Muscle of back (tissue), 13 donors: ENCODE results near the gene GLCE. TPM values are rescaled to one million over a fixed set of nuclear protein-coding genes. Genes with fewer than 3 reads are reported as not detected.

Experiments used
- DNase-seq, 3 donors: peaks; one replicate each; pipeline versions ENCODE4 v3.0.0 to v3.0.0-alpha.2; 2013
- long read RNA-seq, 9 donors: transcript quantifications; one replicate each; lab custom pipeline, GENCODE V29; 2026
- polyA plus RNA-seq, 10 donors: library from polyadenylated mRNA; unstranded; fragments of 120-200 nt; gene quantifications; one replicate each; pipeline ENCODE4 v1.2.1, GENCODE V29; 2013; ENCODE audit not compliant: insufficient read length in 10 of 10

The GLCE gene
- polyA plus RNA-seq: 10 to 100 TPM; 30.0 to 44.4 (median 38.3) TPM
- long read RNA-seq, donor 1, full-length matches to known transcripts: 8 of 8 reads
- long read RNA-seq, donor 1, partial matches to known transcripts: 0 of 8 reads
- long read RNA-seq, donor 1, other reads (novel, unspliced or antisense): 0 of 8 reads
- long read RNA-seq, donor 2, full-length matches to known transcripts: 3 of 24 reads
- long read RNA-seq, donor 2, partial matches to known transcripts: 21 of 24 reads
- long read RNA-seq, donor 2, other reads (novel, unspliced or antisense): 0 of 24 reads
- long read RNA-seq, donor 3: 0 reads
- long read RNA-seq, donor 4, full-length matches to known transcripts: 4 of 4 reads
- long read RNA-seq, donor 4, partial matches to known transcripts: 0 of 4 reads
- long read RNA-seq, donor 4, other reads (novel, unspliced or antisense): 0 of 4 reads
- long read RNA-seq, donor 5, full-length matches to known transcripts: 15 of 15 reads
- long read RNA-seq, donor 5, partial matches to known transcripts: 0 of 15 reads
- long read RNA-seq, donor 5, other reads (novel, unspliced or antisense): 0 of 15 reads
- long read RNA-seq, donor 6, full-length matches to known transcripts: 9 of 9 reads
- long read RNA-seq, donor 6, partial matches to known transcripts: 0 of 9 reads
- long read RNA-seq, donor 6, other reads (novel, unspliced or antisense): 0 of 9 reads
- long read RNA-seq, donor 7, full-length matches to known transcripts: 9 of 9 reads
- long read RNA-seq, donor 7, partial matches to known transcripts: 0 of 9 reads
- long read RNA-seq, donor 7, other reads (novel, unspliced or antisense): 0 of 9 reads
- long read RNA-seq, donor 8, full-length matches to known transcripts: 5 of 5 reads
- long read RNA-seq, donor 8, partial matches to known transcripts: 0 of 5 reads
- long read RNA-seq, donor 8, other reads (novel, unspliced or antisense): 0 of 5 reads
- long read RNA-seq, donor 9, full-length matches to known transcripts: 3 of 3 reads
- long read RNA-seq, donor 9, partial matches to known transcripts: 0 of 3 reads
- long read RNA-seq, donor 9, other reads (novel, unspliced or antisense): 0 of 3 reads

GRCh38 chr15:69160141-69160993, at the start of gene GLCE:
Gene GLCE (plus strand): TSS chr15:69160635. CDS start chr15:69255807, 95,172 bp downstream.
- DNase-seq: peak; percentile 97 to 99 (median 97)

DNA sequence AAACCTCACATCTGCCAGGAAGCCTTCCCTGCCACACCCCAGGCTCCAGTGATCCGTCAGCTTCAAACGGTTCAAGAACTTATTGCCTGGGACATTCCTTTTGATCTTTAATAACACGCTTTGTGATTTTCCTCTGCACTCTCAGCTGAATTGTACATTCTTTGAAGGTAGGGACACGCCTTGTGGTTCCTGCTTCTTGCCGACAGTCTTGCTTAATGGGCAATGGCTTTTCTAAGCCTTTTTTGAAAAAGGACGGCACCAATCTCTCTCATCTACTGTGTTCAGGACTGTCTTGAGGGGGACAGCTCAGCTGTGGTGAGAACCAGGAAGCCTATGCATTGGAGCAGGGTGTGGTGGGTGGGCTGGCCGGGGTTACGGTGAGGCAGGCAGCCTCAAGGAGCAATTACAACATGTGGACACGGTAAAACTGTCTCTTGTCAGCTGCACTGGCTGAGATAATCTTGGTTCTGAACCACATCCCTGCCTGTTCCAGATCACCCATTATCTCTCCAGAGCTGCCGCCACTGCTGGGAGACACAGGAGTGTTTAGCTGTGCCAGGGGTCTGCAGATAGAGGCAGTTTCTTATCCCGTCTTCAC, 46.0 kb upstream of the GLCE start:
- no peak for DNase-seq

- DNase-seq: no peak
These were observed 45.4 kb upstream of the GLCE start for GRCh38 chr15:69115031-69115430.

- no peak for DNase-seq
These were observed 44.0 kb upstream of the GLCE start for GRCh38 chr15:69116391-69116790.

DNA sequence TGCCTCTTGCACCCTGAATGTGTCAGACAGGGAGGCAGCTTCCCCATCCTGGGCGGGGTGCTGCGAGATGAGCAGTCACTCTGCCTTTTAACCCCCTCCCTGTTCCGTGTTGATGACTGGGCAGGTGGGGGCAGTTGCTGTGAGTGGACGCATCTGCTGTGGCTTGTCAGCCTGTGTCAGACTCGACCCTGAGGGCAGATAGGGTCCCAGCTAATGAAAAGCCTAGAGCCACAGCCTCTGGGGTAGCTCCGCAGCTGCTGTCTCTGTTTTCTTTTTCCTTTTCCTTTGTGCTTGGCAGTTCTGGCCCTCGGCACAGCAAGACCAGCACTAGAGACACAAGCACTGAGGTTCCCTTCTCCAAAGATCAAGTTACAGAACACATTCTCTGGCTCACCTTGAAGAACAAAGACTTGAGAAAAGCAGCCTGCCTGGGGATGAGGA, 43.0 kb upstream of the GLCE start:
- DNase-seq: peak in 2 of 3 donors; percentile 39 to 53

DNA sequence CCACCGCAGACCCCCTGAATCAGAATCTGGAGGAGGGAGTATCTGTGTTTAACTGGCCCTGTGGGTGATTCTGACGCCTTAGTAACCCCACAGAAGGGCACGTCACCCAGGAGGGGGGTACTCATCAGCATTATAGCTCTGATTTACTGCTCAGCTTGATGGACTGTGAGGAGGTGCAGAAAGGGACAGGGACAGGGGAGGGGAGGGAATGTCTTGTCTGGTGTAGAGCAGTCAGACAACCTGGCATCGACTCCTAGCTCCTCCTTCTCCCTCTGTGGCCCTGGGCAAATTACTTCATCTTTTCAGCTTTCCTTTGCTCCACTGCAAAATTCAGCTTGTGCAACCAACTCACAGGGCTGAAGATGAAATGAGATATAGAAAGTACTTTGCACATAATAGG, 42.3 kb upstream of the GLCE start:
- no peak for DNase-seq

- no peak for DNase-seq
These were observed 41.4 kb upstream of the GLCE start for GRCh38 chr15:69119001-69119400.

DNA sequence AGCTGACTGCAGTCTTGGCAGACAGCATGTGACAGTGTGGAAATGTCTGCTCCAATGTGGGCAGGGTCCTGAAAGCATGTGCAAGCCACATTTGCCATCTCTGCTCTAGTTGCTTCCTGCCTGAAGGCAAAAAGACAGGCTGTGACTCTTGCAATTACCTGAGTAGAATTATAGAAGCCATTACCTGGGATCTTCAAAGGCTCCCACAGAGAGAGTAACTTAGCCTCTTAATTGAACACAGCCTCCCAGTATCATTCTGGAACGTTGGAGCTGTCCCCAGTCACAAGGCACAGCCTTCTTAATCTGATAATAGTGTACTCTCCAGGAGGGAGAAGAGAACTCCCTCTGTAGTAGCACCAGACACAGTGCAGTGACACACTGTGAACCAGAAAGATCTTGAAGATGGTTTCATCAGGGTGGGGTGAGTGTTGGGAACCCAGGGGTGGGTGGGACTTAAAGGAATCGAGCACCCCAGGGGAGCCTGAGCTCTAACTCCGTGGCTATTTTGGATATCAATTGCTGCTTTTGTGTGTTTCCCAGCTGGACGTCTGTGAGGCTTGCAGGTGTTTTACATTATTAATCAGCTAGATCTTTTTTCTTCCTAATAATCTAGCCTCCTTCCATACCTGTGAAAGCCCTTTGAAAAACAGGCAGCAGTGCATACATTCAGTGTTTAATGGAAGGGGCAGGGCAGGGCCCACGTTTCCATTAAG, 40.6 kb upstream of the GLCE start:
- DNase-seq: no peak

- no peak for DNase-seq
These were observed 39.7 kb upstream of the GLCE start for GRCh38 chr15:69120732-69121131.

DNA sequence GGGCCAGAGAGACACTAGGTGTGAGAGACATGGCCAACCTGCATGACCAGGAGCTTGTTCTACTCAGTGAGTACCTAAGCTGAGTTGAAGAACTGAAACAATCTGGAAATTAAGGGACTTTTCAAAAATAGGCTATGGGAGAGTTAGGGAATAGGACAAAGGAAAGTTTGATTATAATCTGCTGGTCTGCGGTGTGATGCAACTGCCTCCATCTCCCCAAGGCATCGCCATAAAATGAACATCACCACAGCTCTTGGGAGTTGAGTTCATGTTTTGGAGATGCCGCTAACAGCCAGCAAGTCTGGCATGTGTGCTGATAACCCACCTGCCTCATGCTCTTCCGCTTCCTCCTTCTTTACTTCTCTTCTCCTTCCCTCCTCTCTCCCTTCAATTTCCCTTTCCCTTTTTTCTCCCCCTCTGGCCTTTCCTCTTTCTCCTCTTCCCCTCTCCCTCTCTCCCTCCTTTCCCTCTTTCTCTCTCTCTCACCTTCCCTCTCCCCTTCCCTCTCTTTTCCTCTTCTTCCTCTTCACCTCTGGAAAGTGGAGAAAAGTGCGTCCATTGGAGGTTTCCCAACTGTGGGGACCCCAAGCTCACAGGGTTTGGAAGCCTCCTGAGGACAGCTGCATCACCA, 39.1 kb upstream of the GLCE start:
- no peak for DNase-seq

DNA sequence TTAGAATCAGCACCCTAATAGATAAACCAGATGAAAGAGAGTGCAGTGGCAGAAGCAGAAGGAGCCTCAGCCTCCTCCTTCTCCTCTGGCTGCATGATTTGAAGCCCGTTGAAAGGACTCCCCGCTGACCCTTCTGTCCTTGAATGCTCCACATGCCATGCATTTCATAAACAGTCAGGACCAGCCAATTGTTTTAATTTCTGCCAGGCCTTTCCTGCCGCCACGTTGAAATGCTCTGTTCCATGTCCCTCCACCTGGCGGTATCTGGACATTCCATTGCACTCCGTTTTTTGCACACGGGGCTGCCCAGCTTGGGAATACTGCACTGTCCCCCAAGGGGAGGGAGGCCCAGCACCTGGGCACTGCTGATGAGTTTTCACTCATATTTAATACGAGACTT, 35.2 kb upstream of the GLCE start:
- DNase-seq: no peak

DNA sequence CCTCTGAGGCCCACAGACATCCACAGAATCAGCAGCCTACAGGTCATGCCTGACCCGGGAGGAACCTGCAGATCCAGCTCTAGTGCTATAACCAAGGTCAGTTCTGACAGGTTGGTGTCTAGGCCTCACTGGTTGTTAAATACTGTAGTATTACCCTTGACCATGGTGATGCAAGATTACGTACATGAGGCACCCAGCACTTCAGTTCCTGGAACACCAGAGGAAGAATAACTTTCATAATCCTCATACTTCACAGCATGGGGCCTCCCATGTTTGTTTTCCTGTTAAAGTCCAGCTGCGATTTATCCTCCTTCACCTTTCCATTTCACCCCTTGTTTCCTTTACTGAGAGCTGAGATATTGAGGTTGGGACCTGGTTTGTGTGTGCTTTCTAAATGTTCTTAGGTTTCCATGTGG, 34.4 kb upstream of the GLCE start:
- no peak for DNase-seq

- DNase-seq: no peak
These were observed 33.1 kb upstream of the GLCE start for GRCh38 chr15:69127306-69127705.

- peak in 1 of 3 donors; percentile 46 for DNase-seq
These were observed 31.6 kb upstream of the GLCE start for GRCh38 chr15:69128667-69129311.

- no peak for DNase-seq
These were observed 28.8 kb upstream of the GLCE start for GRCh38 chr15:69131362-69132220.

DNA sequence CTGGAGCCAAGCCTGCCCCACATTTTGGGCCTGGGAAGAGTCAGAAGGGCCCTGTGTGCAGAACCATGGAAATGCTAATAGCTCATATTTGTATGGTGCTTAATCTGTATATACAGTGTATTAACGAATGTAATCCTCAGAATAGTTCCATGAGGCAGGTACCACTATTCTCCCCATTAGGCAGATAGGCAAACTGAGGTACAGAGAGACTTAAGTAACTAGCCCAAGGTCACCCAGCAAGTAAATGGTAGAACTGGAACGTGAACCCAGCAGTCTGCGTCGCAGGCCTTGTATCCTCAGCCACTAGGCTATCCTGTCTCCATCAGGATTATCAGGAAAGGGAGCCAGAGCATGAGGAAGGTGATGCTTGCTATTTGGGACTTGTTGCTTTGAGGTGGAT, 28.0 kb upstream of the GLCE start:
- no peak for DNase-seq

DNA sequence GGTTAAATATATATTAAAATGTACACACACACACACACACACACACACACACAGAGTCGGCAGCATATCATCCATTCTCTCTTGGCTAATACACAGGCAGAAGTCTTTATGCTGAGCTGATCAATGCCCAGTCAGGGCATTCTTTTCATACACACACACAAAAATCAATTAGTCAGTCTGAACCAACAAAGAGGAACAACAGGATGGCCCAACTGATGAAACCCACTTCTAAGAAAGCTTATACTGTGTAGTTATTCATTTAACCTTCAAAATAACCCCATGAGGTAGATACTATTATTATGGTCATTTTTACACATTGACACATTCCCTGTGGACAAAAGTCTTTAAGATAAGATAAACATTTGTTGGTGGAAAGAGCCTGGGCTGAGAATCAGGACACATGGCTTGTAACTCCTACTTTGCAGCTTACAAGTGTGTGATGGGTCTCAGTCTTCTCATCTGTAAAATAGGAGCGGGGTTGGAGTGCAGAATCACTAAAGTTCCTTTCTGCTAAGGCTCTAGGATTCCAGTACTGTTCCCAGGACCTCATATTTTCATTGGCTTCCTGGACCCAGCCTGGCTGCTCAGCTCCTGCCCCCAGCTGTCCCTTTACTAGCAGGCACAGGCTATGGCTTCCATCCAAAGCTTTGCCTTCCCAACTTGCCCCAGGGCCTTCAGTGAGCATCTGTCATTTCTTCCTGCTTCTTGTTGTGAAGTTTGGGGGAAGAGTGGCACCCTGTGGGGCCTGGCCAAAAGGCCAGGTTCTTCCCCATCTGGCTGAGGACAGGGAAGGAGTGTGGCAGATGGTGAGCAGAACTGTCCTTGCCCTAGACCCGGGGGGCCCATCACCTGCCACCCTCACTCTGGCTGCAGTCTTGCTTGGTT, 27.2 kb upstream of the GLCE start:
- peak in 1 of 3 donors; percentile 31 for DNase-seq
